Activated CD4-positive, alpha-beta T cell treated with anti-CD3 and anti-CD28 coated beads for 4 hours (primary cell): ENCODE results near the gene HOXD13.

ENCODE experiments used
- DNase-seq, 2 donors: peaks; one replicate each; pipeline ENCODE4 v3.0.0-alpha.2; 2020

HOXD13 gene

DNA sequence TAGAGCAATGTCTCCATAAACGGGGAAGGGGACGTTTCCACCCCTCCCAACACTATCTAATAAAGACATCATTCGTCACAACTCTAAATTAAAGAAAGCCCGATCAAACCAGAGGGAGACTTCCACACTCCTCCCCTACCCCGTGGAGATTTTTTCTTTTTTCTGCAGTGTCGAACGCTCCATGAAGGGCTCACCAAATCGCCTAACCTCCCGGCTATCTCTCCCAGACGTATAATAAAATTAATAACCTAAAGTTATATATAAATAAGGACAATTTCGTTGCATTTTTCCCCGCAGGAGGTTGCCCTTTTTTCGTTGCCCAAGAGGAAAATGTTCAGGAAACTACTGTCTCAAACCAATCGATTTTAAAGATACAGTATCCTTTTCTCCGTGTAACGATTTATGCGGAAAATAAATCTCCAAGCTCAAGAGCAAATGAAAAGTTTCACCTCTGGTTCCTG, 11.1 kb upstream of the HOXD13 start:
- no peak for DNase-seq

DNA sequence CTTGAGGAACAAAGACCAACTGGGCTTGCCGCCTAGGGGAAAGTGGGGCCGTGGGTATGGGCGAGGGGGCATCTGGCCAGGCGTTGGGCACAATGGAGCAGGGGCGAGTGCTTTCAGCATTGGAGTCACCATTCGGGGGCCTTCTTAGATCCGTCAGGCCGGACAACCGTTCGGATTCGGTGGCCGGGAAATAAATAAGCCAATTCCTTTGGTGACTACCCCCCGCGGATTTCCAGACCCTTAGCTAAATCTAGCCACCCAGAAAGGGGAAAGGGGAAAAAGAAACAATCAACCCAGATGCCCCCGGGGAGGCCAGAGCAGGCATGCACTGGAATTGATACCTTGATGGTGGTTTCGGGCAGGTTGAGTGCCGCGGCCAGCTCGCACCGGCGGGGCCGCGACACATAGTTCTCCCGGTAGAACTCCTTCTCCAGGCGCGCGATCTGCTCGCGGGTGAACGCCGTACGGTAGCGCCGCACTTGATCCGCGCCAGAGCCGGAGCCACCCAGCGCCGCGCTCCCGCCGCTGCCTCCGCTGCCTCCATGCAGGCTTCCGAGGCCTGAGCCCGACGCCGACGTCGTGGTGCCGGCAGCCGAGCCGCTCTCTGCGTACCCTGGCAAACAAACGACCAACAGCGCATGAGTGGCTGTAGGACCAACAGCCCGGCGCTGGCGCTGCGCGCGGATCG, 10.5 kb upstream of the HOXD13 start:
- DNase-seq = no peak

DNA sequence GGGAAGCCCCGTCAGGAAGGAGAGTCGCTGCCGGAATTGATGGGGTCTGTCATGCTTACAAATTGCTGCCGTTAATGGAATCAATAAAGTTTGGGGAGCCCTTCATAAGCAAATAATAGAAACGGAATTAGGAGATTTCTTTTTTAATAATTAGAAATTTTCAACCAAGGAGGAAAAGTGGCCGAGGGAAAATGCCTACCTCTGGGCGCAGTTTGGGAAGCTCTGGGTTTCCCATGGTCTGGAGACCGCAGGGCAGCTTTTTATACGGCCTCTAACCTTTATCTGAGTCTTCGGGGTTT, 10.0 kb upstream of the HOXD13 start:
- DNase-seq = no peak

DNA sequence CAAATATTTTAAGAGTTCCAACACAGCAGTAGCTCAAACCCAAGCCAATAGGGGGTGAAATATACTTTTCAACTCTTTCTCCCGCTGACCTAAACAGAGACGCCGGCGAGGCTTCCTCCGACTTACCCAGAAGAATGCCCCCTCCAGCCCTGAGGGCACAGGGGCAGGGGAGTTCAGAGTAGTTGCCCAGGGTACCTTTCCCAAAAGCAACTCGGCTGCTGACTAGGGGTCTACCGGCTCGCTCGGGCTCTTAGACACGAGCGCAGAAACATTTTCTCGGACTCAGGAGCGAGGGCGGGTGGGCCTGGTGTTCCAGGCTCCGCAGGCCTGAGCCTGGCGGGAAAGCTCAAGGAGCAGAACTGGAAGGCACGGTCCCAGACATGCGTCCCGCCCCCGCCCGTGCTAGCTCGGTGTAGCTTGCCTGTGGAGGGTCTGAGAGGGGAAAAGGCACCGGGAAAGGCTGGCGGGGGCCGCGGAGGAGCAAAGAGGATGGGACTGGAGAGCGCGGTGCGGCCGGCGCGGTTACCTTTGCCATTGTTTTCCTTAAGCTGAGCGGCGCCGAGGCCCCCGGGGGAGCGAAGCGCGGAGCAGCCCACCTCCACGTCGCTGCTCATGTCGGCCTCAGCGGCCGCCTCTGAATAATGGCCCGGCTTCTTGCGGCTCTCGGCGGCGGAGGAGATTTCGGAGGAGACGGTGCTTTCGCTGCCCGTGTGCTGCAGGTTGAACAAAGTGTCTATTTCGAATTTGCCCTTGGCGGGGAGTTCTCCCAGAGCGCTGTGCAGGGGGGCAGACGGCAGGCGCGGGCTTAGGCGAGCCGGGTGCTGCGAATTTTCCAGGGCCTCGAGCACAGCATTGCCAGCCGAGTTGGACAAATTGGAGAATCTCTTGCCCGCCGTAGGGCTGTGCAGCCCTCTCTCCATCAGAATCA, 9.4 kb upstream of the HOXD13 start:
- no peak for DNase-seq

DNA sequence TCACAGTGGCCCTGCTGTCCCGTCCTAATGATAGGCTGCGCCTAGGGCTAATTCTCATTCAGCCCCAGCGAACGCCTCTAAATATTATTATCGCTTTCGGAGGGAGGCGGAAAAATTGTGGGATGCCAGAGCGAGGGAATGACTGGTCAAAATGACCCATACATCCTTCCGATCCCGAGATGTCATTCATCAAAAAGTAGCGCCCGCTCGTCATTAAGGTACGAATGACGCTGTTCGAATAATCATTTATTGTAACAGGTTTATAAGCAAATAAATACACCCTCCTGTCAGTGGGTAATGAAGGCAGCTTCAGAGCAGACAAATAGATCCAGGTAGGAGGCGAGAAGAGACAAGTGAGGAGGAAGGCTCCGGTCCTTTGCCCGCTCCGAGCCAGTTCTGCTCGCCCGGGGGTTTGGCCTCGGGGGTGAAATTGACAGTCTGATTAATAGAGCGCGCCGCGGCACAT, 8.7 kb upstream of the HOXD13 start, which contains the start of gene EVX2:
Gene EVX2, minus strand, starts transcription at position 167 of the 466 bp plus-strand sequence. CDS start 186 bp downstream, outside the sequence.
- no peak for DNase-seq

DNA sequence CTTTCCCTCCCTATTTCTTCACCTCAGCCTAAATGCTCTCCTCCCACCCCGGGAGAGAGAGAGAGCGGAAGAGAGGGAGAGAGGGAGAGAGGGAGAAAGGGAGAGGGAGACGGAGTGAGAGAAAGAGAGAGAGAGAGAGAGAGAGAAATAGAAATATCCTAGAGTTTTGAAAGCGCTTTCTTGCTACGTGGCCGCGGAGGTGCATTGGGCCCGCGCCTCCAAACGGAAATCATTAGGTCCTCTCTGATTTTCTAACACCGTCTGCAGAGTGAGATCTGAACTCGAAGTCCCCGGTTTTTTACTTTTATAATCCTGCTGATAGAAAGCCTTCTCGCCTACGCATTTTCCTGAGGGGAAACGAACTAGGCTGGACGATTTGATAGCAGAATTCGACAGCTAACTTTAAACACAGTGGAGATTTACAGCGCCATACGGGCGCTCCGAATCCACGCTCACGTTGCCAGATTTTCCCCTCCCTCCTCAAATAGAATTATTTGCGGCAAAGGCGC, 7.9 kb upstream of the HOXD13 start:
- no peak for DNase-seq

DNA sequence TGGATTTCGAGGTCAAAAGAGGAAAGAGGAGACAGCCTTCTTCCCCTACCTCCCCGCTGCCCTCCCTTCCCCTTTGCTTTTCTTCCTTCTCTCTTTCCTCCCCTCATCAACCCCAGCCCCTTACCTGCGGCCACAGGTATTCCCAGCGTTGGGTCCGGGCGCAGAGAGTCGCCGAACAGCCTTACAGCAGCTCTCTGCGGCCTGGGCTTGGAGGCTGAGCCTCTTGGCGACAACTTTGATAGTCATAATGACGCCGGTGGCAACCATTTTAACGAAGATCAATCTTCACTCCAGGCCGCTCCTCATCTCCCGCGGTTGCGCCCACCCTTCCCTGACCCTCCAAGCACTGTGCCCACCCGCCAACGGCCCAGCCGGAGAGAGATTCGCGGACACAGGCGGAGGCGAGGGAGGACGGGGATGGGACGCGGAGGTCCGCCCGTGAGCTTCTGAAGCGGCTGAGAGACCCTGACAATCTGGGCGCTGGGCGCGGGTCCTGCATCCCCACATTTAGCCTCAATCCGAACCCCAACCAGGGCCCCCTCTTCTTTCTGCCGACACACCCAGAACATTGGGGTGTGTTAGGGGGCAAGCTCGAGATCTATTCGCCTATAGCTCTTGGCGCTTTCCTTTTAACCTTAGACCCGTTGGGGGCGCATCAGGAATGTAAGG, 7.3 kb upstream of the HOXD13 start:
- DNase-seq = no peak

DNA sequence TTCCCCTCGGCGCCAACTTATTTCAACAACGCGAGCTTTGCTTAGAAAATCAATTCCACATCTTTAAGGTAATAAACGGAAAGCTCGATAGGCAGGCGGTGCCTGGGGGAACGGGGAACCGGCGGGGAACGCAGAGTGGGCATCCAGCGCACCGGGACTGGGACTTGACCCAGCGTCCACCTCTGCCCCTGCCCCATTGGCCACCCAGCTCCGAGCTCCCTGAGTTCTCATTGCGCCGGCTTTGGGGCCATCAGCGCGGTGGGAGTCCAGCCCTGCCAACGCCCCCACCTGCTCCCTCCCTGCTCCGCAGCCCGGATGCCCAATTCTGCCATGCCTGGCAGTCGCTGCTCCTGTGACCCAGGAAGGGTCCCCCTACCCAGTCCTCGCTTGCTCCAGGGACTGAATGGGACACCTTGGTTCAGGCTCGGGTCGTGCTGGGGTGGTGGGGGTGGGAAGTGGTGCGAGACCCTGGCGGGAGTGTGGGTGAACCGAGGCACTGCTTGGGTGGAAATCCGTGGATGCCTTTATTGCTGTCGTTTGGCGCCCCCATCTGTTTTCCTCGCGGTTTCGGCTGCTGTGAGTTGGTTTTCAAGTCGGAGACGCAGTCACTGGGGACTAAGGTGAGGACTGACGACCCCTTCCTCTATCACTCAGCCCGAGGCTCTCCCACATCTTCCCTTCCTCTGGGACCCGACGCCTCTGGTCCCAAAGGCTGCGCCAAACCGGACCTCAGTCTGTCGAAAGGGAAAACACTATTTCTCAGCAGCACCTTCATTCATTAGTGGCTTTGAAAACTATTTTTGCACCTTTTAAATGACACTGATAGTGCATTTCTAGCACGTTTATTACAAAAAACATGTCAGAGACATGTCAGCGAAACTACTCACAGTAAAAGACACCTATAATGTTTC, 6.4 kb upstream of the HOXD13 start:
- no peak for DNase-seq

DNA sequence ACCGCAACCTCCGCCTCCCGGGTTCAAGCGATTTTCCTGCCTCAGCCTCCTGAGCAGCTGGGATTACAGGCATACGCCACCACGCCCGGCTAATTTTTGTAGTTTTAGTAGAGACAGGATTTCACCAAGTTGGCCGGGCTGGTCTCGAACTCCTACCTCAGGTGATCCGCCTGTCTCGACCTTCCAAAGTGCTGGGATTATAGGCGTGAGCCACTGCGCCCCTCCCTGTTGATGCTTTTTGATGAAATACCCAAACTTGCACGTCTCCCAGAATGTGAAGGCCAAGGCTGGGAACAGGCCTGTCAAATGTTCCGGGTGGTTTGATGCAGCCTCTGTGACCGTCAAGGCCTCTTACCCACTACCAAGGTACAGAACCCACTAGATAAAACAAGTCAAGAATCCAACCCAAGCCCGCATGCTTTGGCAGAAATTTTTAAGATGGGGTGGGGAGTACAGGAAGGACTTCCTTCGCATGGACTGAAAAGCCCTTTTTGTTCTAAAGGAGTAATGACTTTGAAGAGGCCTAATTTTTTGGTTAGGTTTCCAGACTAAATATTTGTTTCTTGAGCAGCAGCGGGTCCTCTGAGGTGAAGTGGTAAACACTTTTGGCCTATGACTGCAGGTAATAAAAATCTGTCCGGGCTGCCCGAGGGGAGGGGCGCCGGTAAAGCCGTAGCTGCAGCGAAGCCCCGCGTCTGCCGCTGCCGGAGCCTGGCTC, 5.0 kb upstream of the HOXD13 start:
- DNase-seq = no peak

DNA sequence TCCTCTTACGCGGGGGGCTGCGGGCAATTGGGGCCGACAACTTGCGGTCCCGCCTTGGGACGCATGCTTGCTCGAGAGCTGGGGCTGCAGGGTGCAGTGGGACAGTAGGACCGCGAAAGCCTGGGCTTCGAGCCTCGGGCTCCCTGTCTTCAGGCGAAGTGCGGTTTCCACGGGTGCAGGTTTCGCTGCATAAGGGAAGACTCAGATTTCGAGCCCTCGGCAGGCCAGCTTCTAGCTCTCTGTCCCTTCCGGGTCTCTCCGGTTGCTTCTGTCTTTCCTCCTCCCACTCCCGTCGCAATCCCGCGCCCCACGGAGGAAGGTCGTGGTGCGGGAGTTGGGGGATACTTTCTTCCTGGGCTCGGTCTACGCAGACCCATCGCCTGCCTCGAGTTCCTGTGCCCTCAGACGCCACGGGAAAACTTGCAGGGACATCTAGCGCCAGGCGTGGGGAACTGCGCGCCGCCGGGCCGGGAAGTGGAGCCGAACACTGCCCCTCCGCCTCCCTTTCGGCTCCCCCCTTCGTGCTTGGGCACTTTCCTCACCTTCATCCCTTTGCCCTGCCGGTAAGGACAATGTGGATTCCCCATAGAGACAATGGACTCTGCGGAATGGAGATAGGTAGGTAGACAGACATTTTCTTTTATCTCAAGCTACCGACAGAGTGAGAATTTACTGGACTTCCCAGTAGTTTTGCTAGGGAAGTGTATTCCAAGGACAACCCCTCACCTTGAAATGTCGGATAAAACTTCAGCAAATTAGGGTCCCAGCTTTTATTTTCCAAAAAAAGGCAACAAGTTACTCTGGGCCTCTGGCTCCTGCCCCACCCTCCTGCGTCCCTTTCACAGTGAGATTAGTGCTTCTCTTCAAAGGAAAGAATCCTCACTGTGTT, 4.2 kb upstream of the HOXD13 start:
- DNase-seq = no peak

DNA sequence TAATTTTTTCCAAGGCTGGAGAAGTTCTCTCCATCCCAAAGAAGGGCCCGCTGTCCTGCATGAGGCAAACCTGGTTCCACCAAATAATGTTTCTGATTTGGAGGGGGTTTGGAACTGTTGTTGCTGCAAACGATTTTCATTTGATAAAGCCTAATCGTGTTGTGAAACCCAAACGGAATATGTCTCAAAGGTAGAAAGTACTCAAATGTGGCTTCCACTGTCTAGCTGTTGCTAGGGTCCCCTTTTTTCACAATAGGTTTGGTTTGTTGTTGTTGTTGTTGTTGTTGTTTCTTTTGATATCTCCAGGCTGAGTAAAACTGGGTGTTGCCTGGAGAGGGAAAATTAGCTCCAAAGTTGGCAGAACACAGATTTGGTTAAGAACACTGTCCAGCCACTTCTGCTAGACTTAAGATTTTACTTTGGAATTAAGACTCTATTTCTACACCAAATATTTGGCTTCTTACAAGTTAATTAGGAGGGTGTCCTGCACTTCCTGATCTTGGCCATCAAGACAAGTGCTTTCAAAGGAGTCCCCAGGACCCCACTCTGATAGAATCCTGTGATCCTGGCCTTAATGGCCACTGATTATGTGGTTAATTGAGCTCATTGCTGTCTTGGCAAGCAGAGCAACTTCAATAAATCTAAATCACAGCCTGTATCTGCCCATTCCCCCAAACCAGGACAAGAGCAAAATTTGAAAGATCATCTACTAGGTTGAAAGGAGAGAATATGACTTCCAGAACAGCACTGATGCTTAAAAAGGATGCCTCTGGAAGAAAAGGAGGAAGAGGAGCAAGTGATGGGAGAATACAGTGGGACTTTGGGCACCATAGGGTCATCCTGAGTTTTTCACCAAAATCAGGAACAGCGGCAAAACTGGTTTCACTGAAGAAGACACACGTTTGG, 3.3 kb upstream of the HOXD13 start:
- no peak for DNase-seq

DNA sequence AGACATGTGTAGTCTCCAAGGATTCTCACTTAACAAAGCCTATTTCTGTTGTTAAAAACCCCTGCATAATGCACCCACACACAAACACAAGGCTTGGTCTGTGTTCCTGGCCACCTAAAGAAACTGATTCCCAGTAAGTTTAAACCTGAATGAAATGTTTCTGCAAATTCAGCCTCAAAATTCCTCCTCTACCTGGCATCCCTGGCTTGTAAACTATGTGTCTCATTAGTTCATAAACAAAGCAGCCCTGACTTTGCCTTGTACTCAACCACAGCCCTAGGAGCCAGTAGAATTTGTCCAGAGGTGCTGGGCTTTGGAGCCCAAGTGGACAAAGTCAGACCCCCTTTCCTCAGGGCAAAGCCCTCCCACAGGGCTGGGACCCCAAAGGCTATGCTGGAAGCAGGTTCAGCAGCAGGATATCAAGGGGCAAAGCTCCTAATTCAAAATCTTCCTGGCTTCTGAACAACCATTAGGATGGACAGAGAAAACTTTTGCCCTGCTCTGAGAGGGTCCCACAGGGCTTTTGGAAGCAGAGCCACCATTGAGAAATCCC, 2.6 kb upstream of the HOXD13 start:
- no peak for DNase-seq

DNA sequence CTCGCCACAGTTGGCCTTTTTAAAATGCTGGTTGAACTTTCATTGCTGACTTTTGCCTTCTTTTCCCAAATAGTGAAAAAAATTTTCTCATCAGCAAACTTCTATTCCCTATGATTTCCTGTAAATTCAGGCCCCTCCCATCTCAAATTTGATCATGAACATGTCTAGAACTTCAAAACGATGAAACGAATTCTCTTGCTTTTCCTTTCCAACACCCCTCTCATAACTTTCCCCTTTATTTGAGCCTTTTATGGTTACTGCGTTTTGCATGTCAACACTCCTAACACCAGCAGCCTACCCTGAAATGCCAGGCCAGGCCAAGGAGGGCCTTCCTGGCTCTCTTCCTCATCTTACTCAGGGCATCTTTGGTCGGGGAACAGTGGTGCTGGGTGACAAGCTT, 1.7 kb upstream of the HOXD13 start:
- DNase-seq = no peak

DNA sequence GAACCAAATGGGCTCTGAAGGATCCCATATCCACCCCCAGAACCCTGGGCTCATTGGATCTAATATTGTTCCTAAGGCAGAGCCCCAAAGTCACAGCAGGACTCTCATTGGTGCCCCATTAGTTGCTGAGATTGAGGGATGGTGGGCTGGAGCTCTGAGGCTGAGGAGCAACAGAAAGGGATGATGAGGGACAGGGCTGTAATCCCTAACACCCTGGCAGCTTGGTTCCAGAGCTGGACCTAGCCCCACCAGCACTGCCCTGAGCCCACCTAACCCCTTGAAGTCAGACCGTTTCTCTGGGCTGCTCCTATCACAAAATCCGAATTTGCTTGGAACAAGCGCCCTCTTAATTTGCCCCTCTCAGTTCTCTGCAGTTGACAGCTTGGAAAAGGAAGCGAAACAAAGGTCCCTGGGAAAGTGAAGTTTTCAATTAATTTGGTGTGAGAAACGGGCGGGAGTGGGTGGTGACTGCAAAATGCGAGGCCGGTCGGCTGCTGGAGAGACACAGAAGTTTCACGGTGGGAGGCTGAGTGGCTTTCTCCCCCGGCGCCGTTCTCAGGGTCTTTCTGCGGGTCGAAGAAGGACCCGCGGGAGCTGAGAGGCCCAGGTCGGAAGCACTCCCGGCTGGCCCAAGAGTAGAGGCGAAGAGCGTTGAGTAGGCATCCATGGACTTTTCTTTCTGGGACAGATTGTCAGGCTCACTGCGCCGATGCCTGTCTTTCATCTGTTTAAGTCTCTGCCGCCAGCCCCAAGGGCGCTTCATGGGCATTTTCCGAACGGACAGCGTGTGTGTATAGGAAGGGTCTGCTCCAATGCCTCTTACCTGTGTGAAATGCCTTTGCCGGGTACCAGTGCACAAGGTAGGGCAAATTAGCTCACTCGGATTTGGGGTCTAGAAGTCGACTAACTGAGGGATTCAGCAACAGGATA, 927 bp upstream of the HOXD13 start:
- DNase-seq = no peak

DNA sequence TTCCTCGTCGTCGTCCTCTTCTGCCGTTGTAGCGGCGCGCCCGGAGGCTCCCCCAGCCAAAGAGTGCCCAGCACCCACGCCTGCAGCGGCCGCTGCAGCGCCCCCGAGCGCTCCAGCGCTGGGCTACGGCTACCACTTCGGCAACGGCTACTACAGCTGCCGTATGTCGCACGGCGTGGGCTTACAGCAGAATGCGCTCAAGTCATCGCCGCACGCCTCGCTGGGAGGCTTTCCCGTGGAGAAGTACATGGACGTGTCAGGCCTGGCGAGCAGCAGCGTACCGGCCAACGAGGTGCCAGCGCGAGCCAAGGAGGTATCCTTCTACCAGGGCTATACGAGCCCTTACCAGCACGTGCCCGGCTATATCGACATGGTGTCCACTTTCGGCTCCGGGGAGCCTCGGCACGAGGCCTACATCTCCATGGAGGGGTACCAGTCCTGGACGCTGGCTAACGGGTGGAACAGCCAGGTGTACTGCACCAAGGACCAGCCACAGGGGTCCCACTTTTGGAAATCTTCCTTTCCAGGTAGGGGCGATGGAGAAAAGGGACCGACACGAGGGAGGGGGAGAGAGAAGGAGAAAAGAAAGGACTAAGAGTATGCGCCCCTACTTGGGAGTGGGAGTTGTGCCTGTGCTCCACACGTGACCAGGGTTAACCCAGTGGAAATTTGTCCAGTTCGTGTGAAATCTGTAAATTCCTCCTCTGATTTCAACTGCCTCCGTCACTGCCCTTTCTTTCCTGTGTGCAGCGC, 800 bp downstream of the HOXD13 start:
- DNase-seq = no peak

DNA sequence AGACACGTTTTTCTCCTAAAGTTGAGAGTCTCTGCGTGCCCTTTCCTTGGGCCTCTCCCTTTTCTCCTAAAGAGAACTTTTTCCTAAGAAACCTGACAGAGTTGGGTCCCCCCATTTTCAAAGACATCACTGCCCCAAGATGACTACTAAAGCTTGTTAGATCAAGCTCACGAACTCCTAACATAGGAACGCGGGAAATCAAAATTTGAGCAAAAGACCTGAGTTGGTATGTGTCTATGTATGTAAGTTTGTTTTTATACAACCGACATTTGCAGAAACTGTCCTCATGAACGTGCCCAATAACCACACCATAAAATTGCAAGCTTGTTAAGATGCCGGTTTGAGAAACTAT, 1.4 kb downstream of the HOXD13 start:
- no peak for DNase-seq

DNA sequence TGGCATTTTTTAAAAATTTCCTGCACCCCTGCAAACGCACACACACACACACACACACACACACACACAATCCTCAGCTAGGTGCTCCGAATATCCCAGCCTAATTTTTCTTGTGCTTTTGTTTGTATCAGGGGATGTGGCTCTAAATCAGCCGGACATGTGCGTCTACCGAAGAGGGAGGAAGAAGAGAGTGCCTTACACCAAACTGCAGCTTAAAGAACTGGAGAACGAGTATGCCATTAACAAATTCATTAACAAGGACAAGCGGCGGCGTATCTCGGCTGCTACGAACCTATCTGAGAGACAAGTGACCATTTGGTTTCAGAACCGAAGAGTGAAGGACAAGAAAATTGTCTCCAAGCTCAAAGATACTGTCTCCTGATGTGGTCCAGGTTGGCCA, 1.8 kb downstream of the HOXD13 start:
- DNase-seq = no peak
